Measurements from ENCODE around the gene SMCR8.

DNA sequence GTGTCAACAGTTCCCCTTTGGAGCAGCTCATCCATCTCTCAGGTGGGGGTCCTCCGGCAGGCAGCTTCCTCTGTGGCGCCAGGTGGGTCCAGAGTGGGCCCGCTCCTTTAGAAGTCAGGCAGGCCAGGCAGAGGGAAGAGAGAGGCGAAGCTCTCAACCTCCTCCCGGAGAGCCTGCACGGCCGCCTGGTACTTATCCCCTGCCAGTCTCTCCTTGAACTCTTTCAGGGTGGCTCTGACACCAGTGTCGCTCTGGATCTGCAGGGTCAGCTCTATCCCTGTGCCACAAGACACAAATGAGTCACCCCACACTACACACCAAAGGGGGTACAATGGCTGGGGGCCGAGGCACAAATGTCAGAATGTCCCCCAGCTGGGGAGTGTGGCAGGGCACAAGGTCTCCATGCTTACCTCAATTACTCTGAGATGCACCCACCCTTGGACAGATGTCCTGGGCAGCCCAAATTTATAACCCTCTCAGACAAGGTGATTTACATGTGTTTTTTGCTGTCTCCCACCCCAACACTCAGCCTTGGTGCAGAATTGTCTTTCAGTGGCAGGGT lies 13.6 kb downstream of the SMCR8 start:
- TF ChIP-seq POLR2A (IDR thresholded peaks at IDR 0.05): no peak
- TF ChIP-seq, protein P1, sequence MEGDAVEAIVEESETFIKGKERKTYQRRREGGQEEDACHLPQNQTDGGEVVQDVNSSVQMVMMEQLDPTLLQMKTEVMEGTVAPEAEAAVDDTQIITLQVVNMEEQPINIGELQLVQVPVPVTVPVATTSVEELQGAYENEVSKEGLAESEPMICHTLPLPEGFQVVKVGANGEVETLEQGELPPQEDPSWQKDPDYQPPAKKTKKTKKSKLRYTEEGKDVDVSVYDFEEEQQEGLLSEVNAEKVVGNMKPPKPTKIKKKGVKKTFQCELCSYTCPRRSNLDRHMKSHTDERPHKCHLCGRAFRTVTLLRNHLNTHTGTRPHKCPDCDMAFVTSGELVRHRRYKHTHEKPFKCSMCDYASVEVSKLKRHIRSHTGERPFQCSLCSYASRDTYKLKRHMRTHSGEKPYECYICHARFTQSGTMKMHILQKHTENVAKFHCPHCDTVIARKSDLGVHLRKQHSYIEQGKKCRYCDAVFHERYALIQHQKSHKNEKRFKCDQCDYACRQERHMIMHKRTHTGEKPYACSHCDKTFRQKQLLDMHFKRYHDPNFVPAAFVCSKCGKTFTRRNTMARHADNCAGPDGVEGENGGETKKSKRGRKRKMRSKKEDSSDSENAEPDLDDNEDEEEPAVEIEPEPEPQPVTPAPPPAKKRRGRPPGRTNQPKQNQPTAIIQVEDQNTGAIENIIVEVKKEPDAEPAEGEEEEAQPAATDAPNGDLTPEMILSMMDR (IDR thresholded peaks at IDR 0.05 in 4 of 5, conservative IDR thresholded peaks at IDR 0.05 in 1 of 5): no peak
